Activated T-helper 1 cell treated with anti-CD3 and anti-CD28 coated beads, Interleukin-12 subunit alpha, Interleukin-12 subunit beta, Interleukin-2, Interleukin-4 antibody, amounts not matched to agents 30 ng/mL and 10 ng/mL and 1 ng/mL, durations not matched to agents 14 hours and 24 hours and 36 hours (primary cell): ENCODE results near the gene NAA15. TPM values are rescaled to one million over a fixed set of nuclear protein-coding genes. Genes with fewer than 3 reads are reported as not detected.
"Not testable (repeated sequence)": the region's sequence is repeated elsewhere in the genome, so short reads cannot be mapped to it uniquely, and the experiment has no call there.

ENCODE experiments used
- DNase-seq: peaks from one replicate; pipeline ENCODE4 v3.0.0; 2021; ENCODE audit warnings: low spot score
- H3K27ac Mint-ChIP-seq: one replicate; pipeline ENCODE4 v1.8.0; 2021; ENCODE audit warnings: mild to moderate bottlenecking, mixed read lengths
- H3K27me3 Mint-ChIP-seq: one replicate; pipeline ENCODE4 v1.8.0; 2022; ENCODE audit warnings: mild to moderate bottlenecking, moderate library complexity, mixed read lengths; ENCODE audit not compliant: insufficient read depth
- H3K36me3 Mint-ChIP-seq: one replicate; pipeline ENCODE4 v1.8.0; 2021; ENCODE audit warnings: low read depth, mixed read lengths
- H3K4me1 Mint-ChIP-seq: one replicate; pipeline ENCODE4 v1.8.0; 2021; ENCODE audit warnings: low read depth, mixed read lengths
- H3K4me3 Mint-ChIP-seq: one replicate; pipeline ENCODE4 v1.8.0; 2021; ENCODE audit warnings: mild to moderate bottlenecking, moderate library complexity, mixed read lengths
- H3K9me3 Mint-ChIP-seq: one replicate; pipeline ENCODE4 v1.8.0; 2021; ENCODE audit warnings: mixed read lengths
- intact Hi-C: fragments of 100-400 bp; cut with micrococcal nuclease; formaldehyde crosslinking; loops from one replicate; pipeline ENCODE4 v1.15.1; 2024
- total RNA-seq: library from RNA; stranded (reverse); gene quantifications from 2 replicates; pipeline ENCODE4 v1.2.3, GENCODE V29; 2022

Gene NAA15
- total RNA-seq, 1 donor from 2014 or later = 110 TPM

DNA sequence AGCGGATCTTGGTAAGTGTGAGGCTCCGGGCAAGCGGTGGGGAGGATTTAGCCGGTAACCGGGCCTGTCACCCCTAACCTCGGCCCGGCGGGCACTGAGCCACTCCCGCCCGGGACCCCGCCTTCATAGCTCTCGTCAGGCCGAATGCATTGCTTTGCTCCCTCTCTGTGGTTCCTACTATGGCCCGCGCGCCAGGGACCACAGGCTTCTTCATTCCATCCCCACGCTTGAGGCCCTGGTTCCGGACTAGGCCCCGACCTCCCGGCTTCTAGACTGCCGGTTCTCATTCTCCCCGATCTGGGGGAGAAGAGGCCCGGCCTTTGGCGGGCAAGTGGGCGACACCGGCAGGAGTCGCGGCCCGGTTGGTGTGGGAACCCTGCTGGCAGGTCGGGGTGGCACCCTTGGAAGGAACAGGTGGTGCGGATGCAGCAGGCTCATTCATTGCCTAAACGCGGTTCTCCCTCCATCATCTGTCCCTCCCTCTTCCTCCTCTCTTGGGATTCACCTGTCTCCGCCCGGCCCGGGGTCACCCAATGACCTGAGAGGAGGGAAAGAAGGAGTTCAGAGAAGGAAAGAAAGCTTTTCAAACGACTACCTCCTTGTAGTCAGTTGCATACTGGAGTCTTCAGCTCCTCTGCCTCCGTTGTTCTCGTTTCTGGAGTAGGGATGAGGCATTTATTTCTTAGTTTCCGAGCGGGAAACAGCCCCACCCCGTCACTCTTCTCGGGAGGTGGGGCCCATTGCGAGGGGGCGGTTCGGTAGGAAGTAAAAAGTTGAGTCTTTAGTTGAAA lies 711 bp downstream of the NAA15 start, which contains the start of gene NDUFC1:
TSS of gene NDUFC1 (minus strand) at position 657 of the 791 bp plus-strand sequence. CDS start 6,679 bp downstream, outside the sequence.
- Mint-ChIP-seq H3K4me1 (peaks cover 69% of the 10 kb centered on the region), H3K27me3 (no peaks in the 10 kb centered on the region), H3K9me3 (peaks cover 4% of the 10 kb centered on the region), H3K36me3 (peaks cover 28% of the 10 kb centered on the region), H3K4me3 (peak within 1 kb of the TSS; percentile 95), H3K27ac (peak within 1 kb of the TSS; percentile 97)
- peak; percentile 61 for DNase-seq
- intact Hi-C loops = loop anchor here (1.0 to 5.0 kb wide), 10 partner anchors 29 to 287 kb away; partner anchors contain the start of genes NOCT and RAB33B

DNA sequence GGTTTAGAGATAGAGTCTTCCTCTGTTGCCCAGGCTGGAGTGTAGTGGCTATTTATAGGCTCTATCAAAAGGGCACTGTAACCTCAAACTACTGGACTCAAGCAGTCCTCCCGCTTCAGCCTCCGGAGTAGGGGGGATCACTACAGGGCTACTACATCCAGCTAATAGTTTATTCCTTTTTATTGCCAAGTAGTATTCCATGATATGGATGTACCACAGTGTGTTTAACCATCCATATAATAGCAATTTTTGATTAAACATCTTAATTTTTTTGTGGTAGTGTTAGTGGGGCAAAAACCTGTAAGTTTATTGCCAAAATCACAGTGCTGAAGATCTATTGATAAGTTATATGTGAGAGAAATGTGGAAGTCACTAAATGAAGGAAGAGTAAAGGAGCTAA lies 3.6 kb downstream of the NAA15 start:
- peaks cover 4% of the 10 kb centered on the region for H3K9me3 Mint-ChIP-seq
- peak overlapping the region; percentile 33 for H3K4me3 Mint-ChIP-seq
- intact Hi-C loops = loop anchor here (5.0 kb wide), 1 partner anchor 37 kb away; no protein-coding TSS in a partner anchor
- H3K36me3 Mint-ChIP-seq = peaks cover 33% of the 10 kb centered on the region
- DNase-seq = no peak
- no peaks in the 10 kb centered on the region for H3K27me3 Mint-ChIP-seq
- H3K27ac Mint-ChIP-seq = no peak overlapping the region
- H3K4me1 Mint-ChIP-seq = peaks cover 57% of the 10 kb centered on the region

DNA sequence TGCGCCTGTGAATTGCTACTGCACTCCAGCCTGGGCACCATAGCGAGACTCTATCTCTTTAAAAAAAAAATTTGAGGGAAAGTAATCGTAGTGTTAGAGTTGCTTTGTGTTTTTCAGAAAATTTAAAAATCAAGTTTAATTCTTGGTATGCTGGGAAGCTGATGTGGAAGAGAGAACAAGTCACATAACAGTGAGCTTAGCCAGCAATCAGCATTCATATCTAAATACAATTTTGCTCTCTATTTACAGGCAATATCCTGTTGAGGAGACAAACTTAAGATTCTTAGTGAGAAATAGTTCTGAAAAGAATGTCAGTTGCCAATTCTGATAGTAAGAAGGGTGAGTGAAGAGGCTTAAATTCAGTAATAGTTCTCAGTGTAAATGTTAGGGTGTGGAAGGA lies 10.6 kb downstream of the NAA15 start:
- Mint-ChIP-seq H3K4me1 (peaks cover 54% of the 10 kb centered on the region), H3K36me3 (peaks cover 16% of the 10 kb centered on the region), H3K27me3 (no peaks in the 10 kb centered on the region), H3K4me3 (no peak overlapping the region), H3K27ac (no peak overlapping the region), H3K9me3 (no peaks in the 10 kb centered on the region)
- DNase-seq = no peak
- intact Hi-C loops = no loop called here

DNA sequence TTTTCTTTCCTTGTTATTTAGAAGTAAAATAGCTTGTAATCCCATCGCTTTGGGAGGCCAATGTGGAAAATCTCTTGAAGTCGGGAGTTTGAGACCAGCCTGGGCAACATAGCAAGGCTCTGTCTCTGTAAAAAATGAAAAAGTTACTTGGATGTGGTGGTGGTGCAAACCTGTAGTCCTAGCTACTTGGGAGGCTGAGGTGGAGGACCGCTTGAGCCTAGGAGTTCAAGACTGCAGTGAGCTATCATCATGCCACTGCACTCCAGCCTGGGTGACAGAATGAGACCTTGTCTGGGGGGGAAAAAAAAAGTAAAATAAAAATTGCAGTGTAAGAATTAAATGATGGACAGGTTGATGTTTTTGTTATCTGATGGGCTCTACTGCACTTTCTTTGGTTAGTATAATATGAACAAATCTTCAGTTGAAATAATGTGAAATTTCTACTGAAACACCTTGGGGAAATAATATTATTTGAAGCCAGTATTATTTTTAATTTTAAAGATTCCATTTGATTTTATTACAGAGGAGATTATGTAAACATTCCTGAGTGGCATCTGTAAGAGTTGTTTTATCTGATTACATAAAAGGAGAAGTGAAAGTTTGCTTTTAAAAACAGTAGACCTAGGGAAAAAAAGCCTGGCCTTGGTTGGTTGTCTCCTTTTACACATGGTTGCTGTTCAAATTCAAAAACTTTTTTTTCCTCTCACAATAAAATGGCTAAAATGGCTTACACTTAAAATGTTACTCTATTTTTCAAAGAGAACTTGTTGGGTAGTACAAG lies 11.4 kb downstream of the NAA15 start:
- peaks cover 16% of the 10 kb centered on the region for H3K36me3 Mint-ChIP-seq
- H3K9me3 Mint-ChIP-seq = no peaks in the 10 kb centered on the region
- intact Hi-C loops = no loop called here

DNA sequence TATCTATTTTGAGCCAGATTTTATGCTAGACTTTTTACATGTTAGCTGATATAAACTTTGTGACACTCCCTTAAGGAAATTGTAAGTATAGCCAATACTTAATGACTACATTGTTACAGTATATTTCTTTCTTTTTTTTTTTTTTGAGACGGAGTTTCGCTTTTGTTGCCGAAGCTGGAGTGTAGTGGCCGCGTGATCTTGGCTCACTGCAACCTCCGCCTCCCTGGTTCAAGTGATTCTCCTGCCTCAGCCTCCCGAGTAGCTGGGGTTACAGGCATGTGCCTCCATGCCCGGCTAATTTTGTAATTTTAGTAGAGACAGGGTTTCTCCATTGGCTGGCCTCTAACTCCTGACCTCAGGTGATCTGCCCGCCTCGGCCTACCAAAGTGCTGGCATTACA lies 12.1 kb downstream of the NAA15 start:
- not testable (repeated sequence) for H3K4me3 Mint-ChIP-seq, H3K9me3 Mint-ChIP-seq

More for the DNA sequence above, 11.4 kb downstream of the NAA15 start:
- Mint-ChIP-seq H3K4me3 (no peak overlapping the region), H3K27ac (no peak overlapping the region), H3K27me3 (no peaks in the 10 kb centered on the region), H3K4me1 (peaks cover 53% of the 10 kb centered on the region)
- no peak for DNase-seq

DNA sequence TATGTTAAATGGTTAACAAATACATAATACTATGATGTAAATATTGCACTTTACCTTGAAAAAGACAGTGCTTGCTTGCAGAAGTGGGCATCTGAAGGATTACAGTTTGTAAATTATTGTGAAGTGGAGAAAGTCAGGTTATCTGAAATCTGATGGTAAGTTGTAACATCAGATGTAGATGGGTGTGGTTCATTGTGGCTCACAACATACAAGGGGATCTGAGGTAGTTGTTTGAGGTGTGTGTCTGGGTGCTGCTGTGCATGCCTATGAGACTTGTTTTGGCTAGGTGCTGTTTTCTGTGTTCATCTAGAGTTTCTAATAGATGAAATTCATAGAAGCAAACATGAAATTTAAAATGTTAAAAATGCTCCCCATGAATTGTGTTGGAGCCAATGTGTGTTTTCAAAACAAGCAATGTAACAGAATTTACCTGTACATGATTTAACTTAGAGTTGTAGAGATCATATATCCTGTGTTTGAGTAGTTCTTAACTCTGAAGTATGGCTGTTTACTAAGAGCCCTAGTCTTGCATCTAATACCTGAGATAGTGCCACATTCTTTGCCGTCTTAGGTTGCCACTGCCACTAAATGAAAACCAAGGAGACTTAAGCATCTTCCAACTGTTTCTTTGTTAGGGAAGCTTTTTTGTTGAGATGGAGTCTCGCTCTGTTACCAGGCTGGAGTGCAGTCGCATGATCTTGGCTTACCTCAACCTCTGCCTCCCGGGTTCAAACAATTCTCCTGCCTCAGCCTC lies 12.9 kb downstream of the NAA15 start:
- peaks cover 15% of the 10 kb centered on the region for H3K36me3 Mint-ChIP-seq
- H3K27ac Mint-ChIP-seq = peak overlapping the region; percentile 45
- H3K4me3 Mint-ChIP-seq = no peak overlapping the region
- peaks cover 53% of the 10 kb centered on the region for H3K4me1 Mint-ChIP-seq
- no peaks in the 10 kb centered on the region for H3K9me3 Mint-ChIP-seq
- intact Hi-C loops = no loop called here
- DNase-seq = no peak
- H3K27me3 Mint-ChIP-seq = no peaks in the 10 kb centered on the region

More for the DNA sequence above, 12.1 kb downstream of the NAA15 start:
- intact Hi-C loops, H3K27me3 Mint-ChIP-seq, DNase-seq, H3K27ac Mint-ChIP-seq: not testable (repeated sequence)
- H3K36me3 Mint-ChIP-seq = peaks cover 16% of the 10 kb centered on the region
- H3K4me1 Mint-ChIP-seq = peaks cover 53% of the 10 kb centered on the region

DNA sequence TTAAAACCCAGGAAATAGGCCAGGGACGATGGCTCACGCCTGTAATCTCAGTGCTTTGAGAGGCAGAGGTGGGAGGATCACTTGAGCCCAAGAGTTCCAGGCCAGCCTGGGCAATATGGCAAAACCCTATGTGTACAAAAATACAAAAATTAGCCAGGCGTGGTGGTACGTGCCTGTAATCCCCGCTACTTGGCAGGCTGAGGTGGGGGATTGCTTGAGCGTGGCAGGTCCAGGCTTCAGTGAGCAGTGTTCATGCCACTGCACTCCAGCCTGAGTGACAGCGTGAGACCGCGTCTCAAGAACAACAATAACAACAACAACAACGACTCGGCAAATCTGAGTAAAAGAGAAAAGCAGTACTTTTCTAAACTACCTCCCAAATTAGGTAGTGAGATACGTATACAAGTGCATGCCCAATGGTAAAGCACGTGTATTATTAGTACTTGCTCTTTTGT lies 13.9 kb downstream of the NAA15 start:
- intact Hi-C loops = no loop called here
- H3K4me3 Mint-ChIP-seq = peak overlapping the region; percentile 2
- H3K27me3 Mint-ChIP-seq = no peaks in the 10 kb centered on the region
- H3K27ac Mint-ChIP-seq = no peak overlapping the region
- no peak for DNase-seq
- peaks cover 63% of the 10 kb centered on the region for H3K4me1 Mint-ChIP-seq
- peaks cover 20% of the 10 kb centered on the region for H3K36me3 Mint-ChIP-seq
- no peaks in the 10 kb centered on the region for H3K9me3 Mint-ChIP-seq

DNA sequence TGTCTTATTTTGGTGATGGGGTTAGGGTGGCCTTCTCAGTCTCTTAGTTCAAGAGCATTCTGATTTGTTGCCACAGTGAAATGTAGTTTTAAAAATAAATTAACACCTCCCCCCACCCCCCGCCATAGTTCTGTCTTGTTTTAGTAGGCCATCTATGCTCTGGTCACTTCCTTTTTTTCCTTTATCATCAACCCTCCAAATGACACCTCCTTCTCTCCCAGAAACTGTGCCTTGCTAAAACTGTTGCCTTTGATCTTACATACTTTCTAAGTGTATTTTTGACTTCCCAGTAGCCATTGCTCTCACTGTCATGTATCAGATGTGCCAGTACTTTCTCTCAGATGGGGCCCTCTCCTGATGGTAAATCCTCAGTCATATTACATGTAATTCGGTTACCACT lies 15.4 kb downstream of the NAA15 start:
- H3K27me3 Mint-ChIP-seq = no peaks in the 10 kb centered on the region
- no peaks in the 10 kb centered on the region for H3K9me3 Mint-ChIP-seq
- peak overlapping the region; percentile 11 for H3K27ac Mint-ChIP-seq
- intact Hi-C loops = loop anchor here (2.0 kb wide), 1 partner anchor 16 kb away; no protein-coding TSS in a partner anchor
- H3K4me3 Mint-ChIP-seq = peak overlapping the region; percentile 9
- DNase-seq = no peak
- peaks cover 25% of the 10 kb centered on the region for H3K36me3 Mint-ChIP-seq
- H3K4me1 Mint-ChIP-seq = peaks cover 57% of the 10 kb centered on the region

DNA sequence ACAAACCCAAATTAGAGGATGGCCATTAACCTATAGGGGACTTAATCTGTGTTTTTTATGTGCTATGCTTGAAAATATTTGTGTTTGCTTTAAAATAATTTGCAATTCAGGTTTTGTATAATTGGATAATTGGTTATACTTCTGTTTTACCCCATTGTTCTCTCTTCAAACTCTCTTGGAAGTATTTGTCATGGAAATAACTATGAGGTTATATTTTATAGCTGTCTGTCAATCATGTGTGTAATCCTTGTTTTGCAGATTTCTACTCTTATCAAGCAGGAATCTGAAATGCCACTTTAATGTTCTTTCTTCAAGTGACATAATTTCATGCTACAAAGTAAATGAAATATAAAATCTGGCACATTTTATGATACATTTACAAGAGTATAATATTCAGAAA lies 16.3 kb downstream of the NAA15 start:
- Mint-ChIP-seq H3K36me3 (peaks cover 31% of the 10 kb centered on the region), H3K4me3 (no peak overlapping the region), H3K9me3 (peaks cover 4% of the 10 kb centered on the region), H3K27me3 (no peaks in the 10 kb centered on the region), H3K27ac (no peak overlapping the region), H3K4me1 (peaks cover 57% of the 10 kb centered on the region)
- no peak for DNase-seq
- intact Hi-C loops = loop anchor here (2.0 kb wide), 1 partner anchor 15 kb away; no protein-coding TSS in a partner anchor

DNA sequence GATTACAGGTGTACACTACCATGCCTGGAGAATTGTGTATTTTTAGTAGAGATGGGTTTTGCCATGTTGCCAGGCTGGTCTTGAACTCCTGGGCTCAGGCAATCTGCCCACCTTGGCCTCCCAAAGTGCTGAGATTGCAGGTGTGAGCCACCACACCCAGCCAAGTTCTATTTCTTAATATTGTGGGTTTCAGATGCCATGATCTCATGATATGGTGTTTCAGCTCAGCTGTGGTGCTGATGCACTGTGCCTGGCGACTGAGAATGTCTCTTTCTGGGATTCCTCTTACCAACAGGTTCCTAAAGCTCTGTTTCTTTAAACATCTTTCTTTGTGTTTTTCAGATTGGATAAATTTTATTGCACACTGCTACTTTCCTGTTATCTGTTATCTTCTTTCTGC lies 18.3 kb downstream of the NAA15 start:
- Mint-ChIP-seq H3K4me3 (no peak overlapping the region), H3K36me3 (peaks cover 27% of the 10 kb centered on the region), H3K9me3 (peaks cover 4% of the 10 kb centered on the region), H3K27ac (no peak overlapping the region), H3K27me3 (no peaks in the 10 kb centered on the region), H3K4me1 (peaks cover 50% of the 10 kb centered on the region)
- DNase-seq = no peak
- intact Hi-C loops = no loop called here

DNA sequence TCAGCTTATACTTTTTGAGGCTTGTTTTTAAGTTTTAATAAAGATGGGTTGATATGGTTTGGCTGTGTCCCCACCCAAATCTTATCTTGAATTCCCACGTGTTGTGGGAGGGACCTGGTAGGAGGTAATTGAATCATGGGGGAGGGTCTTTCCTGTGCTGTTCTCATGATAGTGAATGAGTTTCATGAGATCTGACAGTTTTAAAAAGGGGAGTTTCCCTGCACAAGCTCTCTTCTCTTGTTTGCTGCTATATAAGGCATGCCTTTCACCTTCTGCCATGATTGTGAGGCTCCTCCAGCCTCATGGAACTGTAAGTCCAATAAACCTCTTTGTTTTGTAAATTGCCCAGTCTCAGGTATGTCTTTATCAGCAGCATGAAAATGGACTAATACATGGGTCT lies 20.8 kb downstream of the NAA15 start:
- H3K4me1 Mint-ChIP-seq = peaks cover 33% of the 10 kb centered on the region
- H3K27ac Mint-ChIP-seq = peak overlapping the region; percentile 4
- H3K36me3 Mint-ChIP-seq = peaks cover 19% of the 10 kb centered on the region
- H3K4me3 Mint-ChIP-seq, DNase-seq, H3K9me3 Mint-ChIP-seq, intact Hi-C loops, H3K27me3 Mint-ChIP-seq: not testable (repeated sequence)

DNA sequence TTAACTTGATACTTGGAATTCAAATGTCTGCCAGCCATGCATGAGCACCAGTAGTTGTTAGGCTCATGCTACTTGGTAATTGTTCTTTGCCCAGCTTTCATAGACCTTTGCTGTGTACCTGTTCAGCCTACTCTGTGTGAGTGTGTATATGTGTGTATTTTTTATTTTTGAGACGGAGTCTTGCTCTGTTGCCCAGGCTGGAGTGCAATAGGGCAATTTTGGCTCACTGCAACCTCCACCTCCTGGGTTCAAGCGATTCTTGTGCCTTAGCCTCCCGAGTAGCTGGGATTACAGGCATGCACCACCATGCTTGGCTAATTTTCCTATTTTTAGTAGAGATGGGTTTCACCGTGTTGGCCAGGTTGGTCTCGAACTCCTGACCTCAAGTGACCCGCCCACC lies 21.2 kb downstream of the NAA15 start:
- H3K4me3 Mint-ChIP-seq, H3K9me3 Mint-ChIP-seq, DNase-seq, H3K27me3 Mint-ChIP-seq, intact Hi-C loops: not testable (repeated sequence)
- peaks cover 31% of the 10 kb centered on the region for H3K4me1 Mint-ChIP-seq
- H3K27ac Mint-ChIP-seq = peak overlapping the region; percentile 41
- peaks cover 20% of the 10 kb centered on the region for H3K36me3 Mint-ChIP-seq
